ENCODE data around the gene SH3GL2.
A peak's percentile ranks its signal among the peaks of the same experiment; 100 is the strongest.

The SH3GL2 gene

GRCh38 chr9:17611917-17612316 lies 33.1 kb downstream of the SH3GL2 start:
- DNase-seq, result no peak

- DNase-seq, result peak; percentile 24
These were observed 34.9 kb downstream of the SH3GL2 start for GRCh38 chr9:17613758-17614157.

GRCh38 chr9:17614250-17614649 lies 35.4 kb downstream of the SH3GL2 start:
- no peak for DNase-seq

- DNase-seq, result no peak
These were observed 36.0 kb downstream of the SH3GL2 start for GRCh38 chr9:17614903-17615302.

GRCh38 chr9:17622141-17622540 lies 43.3 kb downstream of the SH3GL2 start:
- DNase-seq, result peak; percentile 83

- DNase-seq, result no peak
These were observed 43.9 kb downstream of the SH3GL2 start for GRCh38 chr9:17622749-17623148.

GRCh38 chr9:17623965-17624364 lies 45.1 kb downstream of the SH3GL2 start:
- DNase-seq, result peak; percentile 23

GRCh38 chr9:17624571-17624970 lies 45.7 kb downstream of the SH3GL2 start:
- peak; percentile 81 for DNase-seq

- DNase-seq, result peak; percentile 66
These were observed 47.0 kb downstream of the SH3GL2 start for GRCh38 chr9:17625644-17626388.

- peak; percentile 70 for DNase-seq
These were observed 48.8 kb downstream of the SH3GL2 start for GRCh38 chr9:17627641-17628040.

GRCh38 chr9:17628624-17629023 lies 49.8 kb downstream of the SH3GL2 start:
- no peak for DNase-seq

GRCh38 chr9:17630531-17630949 lies 51.7 kb downstream of the SH3GL2 start:
- no peak for DNase-seq

GRCh38 chr9:17631396-17631795 lies 52.5 kb downstream of the SH3GL2 start:
- DNase-seq, result no peak

- DNase-seq, result no peak
These were observed 54.1 kb downstream of the SH3GL2 start for GRCh38 chr9:17632994-17633393.

- no peak for DNase-seq
These were observed 56.4 kb downstream of the SH3GL2 start for GRCh38 chr9:17635115-17635890.

- DNase-seq, result no peak
These were observed 57.5 kb downstream of the SH3GL2 start for GRCh38 chr9:17636349-17636748.

- no peak for DNase-seq
These were observed 58.0 kb downstream of the SH3GL2 start for GRCh38 chr9:17636821-17637220.

GRCh38 chr9:17637229-17637628 lies 58.4 kb downstream of the SH3GL2 start:
- no peak for DNase-seq

- no peak for DNase-seq
These were observed 69.7 kb downstream of the SH3GL2 start for GRCh38 chr9:17648516-17648915.

- no peak for DNase-seq
These were observed 72.9 kb downstream of the SH3GL2 start for GRCh38 chr9:17651725-17652124.

GRCh38 chr9:17653947-17654465 lies 75.1 kb downstream of the SH3GL2 start:
- DNase-seq, result no peak

GRCh38 chr9:17656889-17657288 lies 78.0 kb downstream of the SH3GL2 start:
- DNase-seq, result no peak

- DNase-seq, result no peak
These were observed 79.4 kb downstream of the SH3GL2 start for GRCh38 chr9:17658237-17658636.

- no peak for DNase-seq
These were observed 81.3 kb downstream of the SH3GL2 start for GRCh38 chr9:17660158-17660557.

Measured in DMS 273 treated with DMSO at 0.1 percent for 48 hours (cell line).